SIG-M5 treated with dmso at 0.1 percent for 504 hours (cell line): Measurements from ENCODE around the gene HIP1.
"Not testable (repeated sequence)": the region's sequence is repeated elsewhere in the genome, so short reads cannot be mapped to it uniquely, and the experiment has no call there.

ENCODE experiments used
- DNase-seq: peaks from one replicate; lab custom pipeline; 2025; ENCODE audit not compliant: unreplicated experiment; lab: John Stamatoyannopoulos, UW

Gene HIP1

GRCh38 chr7:75687246-75688088 lies 51.3 kb downstream of the HIP1 start:
- DNase-seq = no peak

GRCh38 chr7:75686551-75686950 lies 52.2 kb downstream of the HIP1 start:
- DNase-seq = no peak

GRCh38 chr7:75682052-75682451 lies 56.7 kb downstream of the HIP1 start:
- not testable (repeated sequence) for DNase-seq

GRCh38 chr7:75679060-75679459 lies 59.7 kb downstream of the HIP1 start:
- no peak for DNase-seq

- DNase-seq = no peak
These were observed 69.2 kb downstream of the HIP1 start for GRCh38 chr7:75669579-75669978.

GRCh38 chr7:75667938-75668337 lies 70.8 kb downstream of the HIP1 start:
- no peak for DNase-seq

GRCh38 chr7:75663302-75663907 lies 75.3 kb downstream of the HIP1 start:
- no peak for DNase-seq

- DNase-seq = no peak
These were observed 76.0 kb downstream of the HIP1 start for GRCh38 chr7:75662579-75663301.

- no peak for DNase-seq
These were observed 78.0 kb downstream of the HIP1 start for GRCh38 chr7:75660566-75661215.

- DNase-seq = no peak
These were observed 79.9 kb downstream of the HIP1 start for GRCh38 chr7:75658802-75659201.

GRCh38 chr7:75658369-75658768 lies 80.4 kb downstream of the HIP1 start:
- no peak for DNase-seq

- no peak for DNase-seq
These were observed 80.9 kb downstream of the HIP1 start for GRCh38 chr7:75657866-75658265.

GRCh38 chr7:75656740-75657139 lies 82.0 kb downstream of the HIP1 start:
- no peak for DNase-seq

- no peak for DNase-seq
These were observed 83.2 kb downstream of the HIP1 start for GRCh38 chr7:75655536-75655935.

GRCh38 chr7:75654855-75655254 lies 83.9 kb downstream of the HIP1 start:
- DNase-seq = no peak

GRCh38 chr7:75653651-75654050 lies 85.1 kb downstream of the HIP1 start:
- no peak for DNase-seq

GRCh38 chr7:75652788-75653187 lies 86.0 kb downstream of the HIP1 start:
- no peak for DNase-seq

GRCh38 chr7:75650681-75651080 lies 88.1 kb downstream of the HIP1 start:
- DNase-seq = no peak

- DNase-seq = no peak
These were observed 88.7 kb downstream of the HIP1 start for GRCh38 chr7:75650062-75650461.

GRCh38 chr7:75649462-75649861 lies 89.3 kb downstream of the HIP1 start:
- no peak for DNase-seq

GRCh38 chr7:75647709-75648438 lies 90.9 kb downstream of the HIP1 start:
- DNase-seq = no peak
